Upper lobe of left lung (tissue), 6 donors: ENCODE results near the gene EMC10. TPM values are rescaled to one million over a fixed set of nuclear protein-coding genes. Genes with fewer than 3 reads are reported as not detected.

Source experiments
- ATAC-seq, 2 donors: fragments of 200-7000 bp; cut with Tn5 transposase; one replicate each; pipeline ENCODE4 v1.9.1; 2022; ENCODE audit warnings: mild to moderate bottlenecking in 2 of 2, moderate library complexity in 2 of 2; ENCODE audit not compliant: low FRiP score in 2 of 2
- DNase-seq, 2 donors: peaks; one replicate each; pipeline ENCODE4 v3.0.0-alpha.2; 2019 to 2020
- H3K27ac ChIP-seq, 4 donors: fragments of 200-600 bp; sonication (generic); one replicate each; pipeline ENCODE4 v1.5.1; 2016 to 2019
- H3K27me3 ChIP-seq, 4 donors: fragments of 200-600 bp; sonication (generic); one replicate each; pipeline ENCODE4 v1.5.1; 2017 to 2019
- H3K36me3 ChIP-seq, 4 donors: fragments of 200-600 bp; sonication (generic); one replicate each; pipeline ENCODE4 v1.5.1; 2016 to 2019
- H3K4me1 ChIP-seq, 4 donors: fragments of 200-600 bp; sonication (generic); one replicate each; pipeline ENCODE4 v1.5.1; 2018 to 2019
- H3K4me3 ChIP-seq, 4 donors: fragments of 200-600 bp; sonication (generic); one replicate each; pipeline ENCODE4 v1.5.1; 2017 to 2019; ENCODE audit warnings: mild to moderate bottlenecking in 2 of 4, moderate library complexity in 1 of 4
- H3K9me3 ChIP-seq, 4 donors: fragments of 200-600 bp; sonication (generic); one replicate each; pipeline ENCODE4 v1.5.1; 2018 to 2019
- CTCF ChIP-seq, 6 experiments: fragments of 450-650 bp in 4 of 6; fragments of 200-600 bp in 2 of 6; sonication (generic) in 2 of 6; IDR thresholded peaks; one replicate each; pipeline ENCODE4 v1.5.1; 2016 to 2019; ENCODE audit warnings: antibody characterized with exemption in 6 of 6
- EP300 ChIP-seq, 4 donors: sonication (generic); formaldehyde crosslinking; IDR thresholded peaks; one replicate each; pipeline ENCODE4 v1.5.1; 2017; ENCODE audit warnings: antibody characterized with exemption in 4 of 4, control low read depth in 2 of 4
- POLR2A ChIP-seq, 4 donors: fragments of 450-650 bp; IDR thresholded peaks; one replicate each; pipeline ENCODE4 v1.5.1; 2016 to 2017; ENCODE audit warnings: antibody characterized with exemption in 4 of 4, mild to moderate bottlenecking in 2 of 4
- POLR2AphosphoS5 ChIP-seq, 2 donors: sonication (generic); formaldehyde crosslinking; IDR thresholded peaks; one replicate each; pipeline ENCODE4 v1.5.1; 2017; ENCODE audit warnings: antibody characterized with exemption in 2 of 2
- WGBS, 2 donors: methylation state at CpG; one replicate each; pipeline ENCODE4 v1.1.5; 2017 to 2018; 5-methylcytosine and 5-hydroxymethylcytosine counted together
- total RNA-seq, 6 donors: library from RNA; depleted of rRNA in 4 of 6; stranded (reverse); fragments of >200 nt in 4 of 6; gene quantifications; one replicate each; pipeline versions ENCODE4 v1.1.0 to v1.2.1, GENCODE V29; 2016 to 2021
- donor health status: DM: no; HTN: no; CAD: no; lungs with moderate emphysema.
- donor health status: DM: no; HTN: yes; CAD: no; lungs with severe emphysema.

EMC10 gene
- total RNA-seq, 6 donors from 2014 or later: 83.8 to 155 (median 121) TPM

DNA sequence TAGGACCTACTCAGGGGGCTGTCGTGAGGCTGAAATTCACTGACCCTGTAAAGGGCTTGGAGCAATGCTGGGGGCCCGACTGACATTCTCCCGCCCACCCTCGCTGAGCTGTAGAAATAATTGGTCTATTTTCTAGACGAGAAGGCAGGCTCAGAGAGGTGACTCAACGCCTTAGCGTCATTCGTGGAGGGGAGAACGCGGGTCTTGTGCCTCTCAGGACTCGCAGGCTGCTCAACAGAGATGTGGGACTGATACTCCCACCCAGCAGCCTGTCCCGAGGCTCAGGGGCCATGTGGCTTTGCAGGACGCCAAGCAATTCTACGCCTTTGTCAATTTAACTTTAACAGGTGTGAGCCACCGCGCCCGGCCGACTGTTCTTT, 61.0 kb downstream of the EMC10 start:
- 78 to 81% methylated on average over 8 to 15 of the region's 18 CpGs for WGBS, 2 donors

DNA sequence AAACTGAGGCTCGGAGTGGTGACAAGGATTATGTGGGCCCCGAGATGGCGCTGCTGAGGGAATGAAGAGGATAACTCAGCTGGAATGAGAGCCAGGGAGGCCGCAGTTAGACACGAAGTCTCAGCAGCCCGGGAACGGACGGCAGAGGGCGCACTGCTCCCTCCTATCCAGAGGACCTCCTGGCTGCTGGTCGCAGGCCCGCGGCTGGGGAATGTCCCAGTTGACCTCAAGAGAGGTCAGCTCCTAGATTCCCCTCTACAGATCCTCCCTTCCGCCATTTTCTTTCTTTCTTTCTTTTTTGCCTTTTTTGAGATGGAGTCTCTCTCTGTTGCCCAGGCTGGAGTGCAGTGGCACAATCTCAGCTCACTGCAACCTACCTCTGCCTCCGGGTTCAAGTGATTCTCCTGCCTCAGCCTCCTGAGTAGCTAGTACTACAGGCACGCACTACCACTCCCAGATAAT, 61.5 kb downstream of the EMC10 start:
- Histone ChIP-seq H3K9me3 (peaks cover 0 to 5% (median 0%) of the 10 kb centered on the region in 4 donors), H3K4me3 (no peak overlapping the region), H3K4me1 (no peaks in the 10 kb centered on the region), H3K36me3 (no peaks in the 10 kb centered on the region), H3K27ac (no peak overlapping the region), H3K27me3 (no peaks in the 10 kb centered on the region)
- peak; percentile 68 to 90 for DNase-seq
- WGBS, 2 donors: 18 to 24% methylated on average over 15 of the region's 15 CpGs
- ATAC-seq: peak; percentile 66 to 82
- TF ChIP-seq EP300 (IDR thresholded peaks at IDR 0.05): no peak
- TF ChIP-seq POLR2A (IDR thresholded peaks at IDR 0.05): no peak
- no peak for TF ChIP-seq POLR2AphosphoS5 (IDR thresholded peaks at IDR 0.05)
- peak; percentile 22 to 72 (median 54) for TF ChIP-seq CTCF (IDR thresholded peaks at IDR 0.05)

More for the DNA sequence above, 61.0 kb downstream of the EMC10 start:
- Histone ChIP-seq H3K4me1 (no peaks in the 10 kb centered on the region), H3K9me3 (peaks cover 0 to 10% (median 1%) of the 10 kb centered on the region in 4 donors), H3K36me3 (no peaks in the 10 kb centered on the region), H3K27me3 (no peaks in the 10 kb centered on the region), H3K27ac (no peak overlapping the region), H3K4me3 (no peak overlapping the region)
- TF ChIP-seq POLR2A (IDR thresholded peaks at IDR 0.05) (no peak), POLR2AphosphoS5 (IDR thresholded peaks at IDR 0.05) (no peak)
- ATAC-seq (no peak), DNase-seq (no peak)

Other genes with a start within 250 kb of the EMC10 start
- 10 to 100 TPM in 4 of 6 donors, 1 to 10 TPM in 2; 3.8 to 15.7 (median 12.2) TPM for gene KCNC3, start 147.1 kb upstream of the EMC10 start, total RNA-seq
- gene NAPSA, start 110.9 kb upstream of the EMC10 start, total RNA-seq: 1,000 to 10,000 TPM; 1,043 to 3,140 (median 1,660) TPM
- gene NR1H2, start 100.0 kb upstream of the EMC10 start, total RNA-seq: 100 to 1,000 TPM in 4 of 6 donors, 10 to 100 TPM in 2; 98.3 to 170 (median 123) TPM
- 10 to 100 TPM; 20.5 to 66.0 (median 44.0) TPM for gene POLD1, start 92.2 kb upstream of the EMC10 start, total RNA-seq
- gene SPIB, start 57.6 kb upstream of the EMC10 start, total RNA-seq: 1 to 10 TPM in 1 of 6 donors, under 1 TPM in 3, not detected in 2; 0.13 to 2.1 (median 0.56) TPM
- under 1 TPM in 2 of 6 donors, not detected in 4; 0.09 to 0.17 TPM for gene MYBPC2, start 43.6 kb upstream of the EMC10 start, total RNA-seq
- gene GARIN5A, start 341 bp downstream of the EMC10 start, total RNA-seq: 10 to 100 TPM in 1 of 6 donors, 1 to 10 TPM in 4, not detected in 1; 2.4 to 10.1 (median 3.0) TPM
- gene JOSD2, start 34.7 kb downstream of the EMC10 start, total RNA-seq: 10 to 100 TPM; 22.6 to 59.2 (median 40.1) TPM
- gene ASPDH, start 37.4 kb downstream of the EMC10 start, total RNA-seq: not detected
- gene LRRC4B, start 91.9 kb downstream of the EMC10 start, total RNA-seq: 1 to 10 TPM in 4 of 6 donors, under 1 TPM in 2; 0.69 to 5.1 (median 1.7) TPM
- 1 to 10 TPM in 3 of 6 donors, under 1 TPM in 2, not detected in 1; 0.67 to 3.6 (median 1.4) TPM for gene SYT3, start 163.4 kb downstream of the EMC10 start, total RNA-seq
- 10 to 100 TPM in 1 of 6 donors, 1 to 10 TPM in 4, not detected in 1; 1.7 to 24.4 (median 3.1) TPM for gene C19orf81, start 172.9 kb downstream of the EMC10 start, total RNA-seq
- gene SHANK1, start 243.3 kb downstream of the EMC10 start, total RNA-seq: under 1 TPM in 2 of 6 donors, not detected in 4; 0.40 to 0.54 TPM
- gene CLEC11A, start 246.9 kb downstream of the EMC10 start, total RNA-seq: 10 to 100 TPM in 4 of 6 donors, 1 to 10 TPM in 2; 3.9 to 19.6 (median 15.9) TPM